WTC11 (cell line): ENCODE results near the gene TPGS2. TPM values are rescaled to one million over a fixed set of nuclear protein-coding genes. Genes with fewer than 3 reads are reported as not detected.

Experiments used
- ATAC-seq: fragments of 200-7000 bp; cut with Tn5 transposase; 2 replicates; pipeline ENCODE4 v1.10.0; 2021; ENCODE audit warnings: mild to moderate bottlenecking, moderate library complexity
- CTCF ChIA-PET: fragments of 300-600 bp; sonication (Branson Sonifier 250); formaldehyde crosslinking; loops from one replicate; lab custom pipeline; 2021; ENCODE audit warnings: antibody characterized with exemption; lab: Charles Lee
- POLR2A ChIA-PET: fragments of 350-600 bp; sonication (Branson Sonifier 250); formaldehyde crosslinking; loops from one replicate; lab custom pipeline; 2021; ENCODE audit warnings: antibody characterized with exemption; lab: Charles Lee
- DNase-seq: peaks from one replicate; pipeline ENCODE4 v3.0.0; 2021; ENCODE audit warnings: low spot score
- H3K27ac Mint-ChIP-seq: 2 replicates; pipeline ENCODE4 v1.8.0; 2021; ENCODE audit warnings: mixed read lengths
- H3K27me3 Mint-ChIP-seq: 2 replicates; pipeline ENCODE4 v1.8.0; 2021; ENCODE audit warnings: low read depth, mild to moderate bottlenecking, moderate library complexity, mixed read lengths
- H3K36me3 Mint-ChIP-seq: 2 replicates; pipeline ENCODE4 v1.8.0; 2021; ENCODE audit warnings: mixed read lengths
- H3K4me1 Mint-ChIP-seq: 2 replicates; pipeline ENCODE4 v1.8.0; 2022; ENCODE audit warnings: mixed read lengths
- H3K4me3 Mint-ChIP-seq: 2 replicates; pipeline ENCODE4 v1.8.0; 2021; ENCODE audit warnings: mild to moderate bottlenecking, moderate library complexity, mixed read lengths
- H3K9me3 Mint-ChIP-seq: 2 replicates; pipeline ENCODE4 v1.8.0; 2021; ENCODE audit warnings: mixed read lengths
- ATF1 ChIP-seq: sonication (generic); formaldehyde crosslinking; IDR thresholded peaks from 2 replicates; pipeline ENCODE4 v1.8.1; 2023; ENCODE audit warnings: mild to moderate bottlenecking, moderate library complexity, missing genetic modification reagents
- CREM ChIP-seq: sonication (generic); formaldehyde crosslinking; IDR thresholded peaks from 2 replicates; pipeline ENCODE4 v1.8.1; 2022; ENCODE audit warnings: mild to moderate bottlenecking, missing genetic modification reagents, moderate library complexity
- FOXJ3 ChIP-seq: sonication (generic); formaldehyde crosslinking; IDR thresholded peaks from 2 replicates; pipeline ENCODE4 v1.9.0; 2021; ENCODE audit warnings: missing genetic modification reagents, mild to moderate bottlenecking, borderline replicate concordance
- GABPB1 ChIP-seq: sonication (generic); formaldehyde crosslinking; IDR thresholded peaks from 2 replicates; pipeline ENCODE4 v1.8.1; 2023; ENCODE audit warnings: mild to moderate bottlenecking, missing genetic modification reagents
- JAZF1 ChIP-seq: fragments of 250-450 bp; sonication (Bioruptor Pico); IDR thresholded peaks from 2 replicates; pipeline ENCODE4 v1.9.0; 2021; ENCODE audit warnings: moderate library complexity, mild to moderate bottlenecking, inconsistent platforms
- JUN ChIP-seq: sonication (generic); formaldehyde crosslinking; IDR thresholded peaks from 2 replicates; pipeline ENCODE4 v1.8.0; 2023; ENCODE audit warnings: mild to moderate bottlenecking, missing genetic modification reagents
- MXD4 ChIP-seq: fragments of 250-450 bp; sonication (Bioruptor Pico); IDR thresholded peaks from 2 replicates; pipeline ENCODE4 v1.8.0; 2021; ENCODE audit warnings: mild to moderate bottlenecking, moderate library complexity, borderline replicate concordance
- NR1H2 ChIP-seq: sonication (generic); formaldehyde crosslinking; IDR thresholded peaks from 2 replicates; pipeline ENCODE4 v1.9.0; 2021; ENCODE audit warnings: mild to moderate bottlenecking, moderate library complexity, missing genetic modification reagents
- RELA ChIP-seq: sonication (generic); formaldehyde crosslinking; IDR thresholded peaks from 2 replicates; pipeline ENCODE4 v1.8.1; 2022; ENCODE audit warnings: missing genetic modification reagents, mild to moderate bottlenecking, borderline replicate concordance
- RORB ChIP-seq: fragments of 250-450 bp; sonication (Bioruptor Pico); IDR thresholded peaks from 2 replicates; pipeline ENCODE4 v1.9.0; 2021; ENCODE audit warnings: mild to moderate bottlenecking
- SMAD3 ChIP-seq: sonication (generic); formaldehyde crosslinking; IDR thresholded peaks from 2 replicates; pipeline ENCODE4 v1.8.0; 2022; ENCODE audit warnings: missing genetic modification reagents, mild to moderate bottlenecking, borderline replicate concordance
- SP1 ChIP-seq: sonication (generic); formaldehyde crosslinking; conservative IDR thresholded peaks from 2 replicates; pipeline ENCODE4 v1.8.1; 2022; ENCODE audit warnings: missing genetic modification reagents
- ZBTB21 ChIP-seq: sonication (generic); formaldehyde crosslinking; IDR thresholded peaks from 2 replicates; pipeline ENCODE4 v1.8.1; 2023; ENCODE audit warnings: mild to moderate bottlenecking, missing genetic modification reagents, borderline replicate concordance
- ZNF121 ChIP-seq: sonication (generic); formaldehyde crosslinking; IDR thresholded peaks from 2 replicates; pipeline ENCODE4 v1.8.0; 2023; ENCODE audit warnings: missing genetic modification reagents
- ZNF219 ChIP-seq: sonication (generic); formaldehyde crosslinking; IDR thresholded peaks from 2 replicates; pipeline ENCODE4 v1.8.0; 2023; ENCODE audit warnings: missing genetic modification reagents, mild to moderate bottlenecking, borderline replicate concordance
- ZNF232 ChIP-seq: sonication (generic); formaldehyde crosslinking; IDR thresholded peaks from 2 replicates; pipeline ENCODE4 v1.8.0; 2022; ENCODE audit warnings: mild to moderate bottlenecking, missing genetic modification reagents
- ZNF671 ChIP-seq: fragments of 250-450 bp; sonication (Bioruptor Pico); IDR thresholded peaks from 2 replicates; pipeline ENCODE4 v1.8.0; 2021; ENCODE audit warnings: mild to moderate bottlenecking
- total RNA-seq: library from RNA; stranded (reverse); gene quantifications from 3 replicates; pipeline ENCODE4 v1.2.3, GENCODE V29; 2021
- TF ChIP-seq, protein P1 (sequence below): sonication (generic); formaldehyde crosslinking; IDR thresholded peaks from 2 replicates; pipeline ENCODE4 v1.8.1; 2023; ENCODE audit warnings: mild to moderate bottlenecking, moderate library complexity, missing genetic modification reagents
- TF ChIP-seq, protein P2 (sequence below): sonication (generic); formaldehyde crosslinking; IDR thresholded peaks from 2 replicates; pipeline ENCODE4 v1.8.1; 2022; ENCODE audit warnings: mild to moderate bottlenecking, missing genetic modification reagents, moderate library complexity, borderline replicate concordance
- TF ChIP-seq, protein P3 (sequence below): fragments of 250-450 bp; sonication (Bioruptor Pico); IDR thresholded peaks from 2 replicates; pipeline ENCODE4 v1.9.0; 2021; ENCODE audit warnings: moderate library complexity, mild to moderate bottlenecking, inconsistent platforms, borderline replicate concordance
- TF ChIP-seq, protein P4 (sequence below): sonication (generic); formaldehyde crosslinking; IDR thresholded peaks from 2 replicates; pipeline ENCODE4 v1.8.1; 2022; ENCODE audit warnings: low read depth, mild to moderate bottlenecking, moderate library complexity, missing genetic modification reagents, borderline replicate concordance
- TF ChIP-seq, protein P5 (sequence below): fragments of 250-450 bp; sonication (Bioruptor Pico); IDR thresholded peaks from 2 replicates; pipeline ENCODE4 v1.9.0; 2021; ENCODE audit warnings: mild to moderate bottlenecking

The TPGS2 gene
- total RNA-seq, 1 experiment from 2014 or later: 96.9 TPM

DNA sequence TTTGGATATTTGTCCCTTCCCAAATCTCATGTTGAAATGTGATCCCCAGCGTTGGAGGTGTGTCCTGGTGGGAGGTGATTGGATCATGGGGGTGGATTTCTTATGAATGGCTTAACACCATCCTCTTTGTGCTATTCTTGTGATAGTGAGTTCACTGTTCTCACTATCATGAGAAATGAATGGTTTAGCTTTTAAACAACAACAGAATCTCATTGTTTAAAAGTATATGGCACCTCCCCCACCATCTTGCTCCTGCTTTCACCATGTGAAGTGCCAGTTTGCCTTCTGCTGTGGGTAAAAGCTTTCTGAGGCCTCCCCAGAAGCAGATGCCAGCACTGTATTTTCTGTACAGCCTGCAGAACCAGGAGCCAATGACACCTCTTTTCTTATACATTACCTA is 38.3 kb upstream of the TPGS2 start:
- DNase-seq (no peak), ATAC-seq (no peak)
- peaks cover 7% of the 10 kb centered on the region for H3K4me1 Mint-ChIP-seq
- TF ChIP-seq ATF1 (CRISPR knock-in tag) (no peak), JAZF1 (CRISPR knock-in tag) (no peak), ZNF671 (CRISPR knock-in tag) (no peak), JUN (CRISPR knock-in tag) (no peak), NR1H2 (CRISPR knock-in tag) (no peak), ZBTB21 (CRISPR knock-in tag) (no peak), ZNF121 (CRISPR knock-in tag) (no peak), CREM (CRISPR knock-in tag) (no peak), ZNF232 (CRISPR knock-in tag) (no peak), SMAD3 (no peak), ZNF219 (no peak), RORB (CRISPR knock-in tag) (no peak), RELA (CRISPR knock-in tag) (no peak)
- TF ChIP-seq, protein P1, sequence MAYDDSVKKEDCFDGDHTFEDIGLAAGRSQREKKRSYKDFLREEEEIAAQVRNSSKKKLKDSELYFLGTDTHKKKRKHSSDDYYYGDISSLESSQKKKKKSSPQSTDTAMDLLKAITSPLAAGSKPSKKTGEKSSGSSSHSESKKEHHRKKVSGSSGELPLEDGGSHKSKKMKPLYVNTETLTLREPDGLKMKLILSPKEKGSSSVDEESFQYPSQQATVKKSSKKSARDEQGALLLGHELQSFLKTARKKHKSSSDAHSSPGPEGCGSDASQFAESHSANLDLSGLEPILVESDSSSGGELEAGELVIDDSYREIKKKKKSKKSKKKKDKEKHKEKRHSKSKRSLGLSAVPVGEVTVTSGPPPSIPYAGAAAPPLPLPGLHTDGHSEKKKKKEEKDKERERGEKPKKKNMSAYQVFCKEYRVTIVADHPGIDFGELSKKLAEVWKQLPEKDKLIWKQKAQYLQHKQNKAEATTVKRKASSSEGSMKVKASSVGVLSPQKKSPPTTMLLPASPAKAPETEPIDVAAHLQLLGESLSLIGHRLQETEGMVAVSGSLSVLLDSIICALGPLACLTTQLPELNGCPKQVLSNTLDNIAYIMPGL: no peak
- TF ChIP-seq, protein P2, sequence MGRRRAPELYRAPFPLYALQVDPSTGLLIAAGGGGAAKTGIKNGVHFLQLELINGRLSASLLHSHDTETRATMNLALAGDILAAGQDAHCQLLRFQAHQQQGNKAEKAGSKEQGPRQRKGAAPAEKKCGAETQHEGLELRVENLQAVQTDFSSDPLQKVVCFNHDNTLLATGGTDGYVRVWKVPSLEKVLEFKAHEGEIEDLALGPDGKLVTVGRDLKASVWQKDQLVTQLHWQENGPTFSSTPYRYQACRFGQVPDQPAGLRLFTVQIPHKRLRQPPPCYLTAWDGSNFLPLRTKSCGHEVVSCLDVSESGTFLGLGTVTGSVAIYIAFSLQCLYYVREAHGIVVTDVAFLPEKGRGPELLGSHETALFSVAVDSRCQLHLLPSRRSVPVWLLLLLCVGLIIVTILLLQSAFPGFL: no peak
- TF ChIP-seq, protein P3, sequence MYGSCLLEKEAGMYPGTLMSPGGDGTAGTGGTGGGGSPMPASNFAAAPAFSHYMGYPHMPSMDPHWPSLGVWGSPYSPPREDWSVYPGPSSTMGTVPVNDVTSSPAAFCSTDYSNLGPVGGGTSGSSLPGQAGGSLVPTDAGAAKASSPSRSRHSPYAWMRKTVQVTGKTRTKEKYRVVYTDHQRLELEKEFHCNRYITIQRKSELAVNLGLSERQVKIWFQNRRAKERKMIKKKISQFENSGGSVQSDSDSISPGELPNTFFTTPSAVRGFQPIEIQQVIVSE (CRISPR knock-in tag): no peak
- H3K36me3 Mint-ChIP-seq: no peaks in the 10 kb centered on the region
- H3K9me3 Mint-ChIP-seq: no peaks in the 10 kb centered on the region; the same call in 1 of the 2 replicates
- no peak overlapping the region for H3K27ac Mint-ChIP-seq
- POLR2A ChIA-PET: no interaction called here
- H3K4me3 Mint-ChIP-seq: no peak overlapping the region
- CTCF ChIA-PET: no interaction called here
- H3K27me3 Mint-ChIP-seq: no peaks in the 10 kb centered on the region

DNA sequence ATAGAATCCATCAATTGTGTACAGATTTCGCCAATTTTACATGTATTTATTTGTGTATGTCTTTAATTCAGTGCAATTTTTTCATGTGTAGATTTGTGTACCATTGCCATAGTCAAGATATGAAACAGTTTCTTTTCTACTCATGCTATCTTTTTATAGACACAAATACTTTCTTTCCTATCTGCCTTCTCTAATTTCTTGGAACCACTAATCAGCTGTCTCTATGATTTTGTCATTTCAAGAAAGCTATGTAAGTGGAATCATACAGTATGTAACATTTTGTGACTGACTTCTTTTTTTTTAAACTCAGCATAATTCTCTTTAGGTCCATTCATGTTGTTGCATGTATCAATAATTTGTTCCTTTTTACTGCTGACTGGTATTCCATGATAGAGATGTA is 33.4 kb upstream of the TPGS2 start:
- Mint-ChIP-seq H3K27ac (no peak overlapping the region), H3K9me3 (no peaks in the 10 kb centered on the region), H3K27me3 (no peaks in the 10 kb centered on the region), H3K4me3 (no peak overlapping the region), H3K4me1 (0 out of 2 replicates have a peak, but pooled peaks cover 1% of the 10 kb centered on the region), H3K36me3 (no peaks in the 10 kb centered on the region)
- POLR2A ChIA-PET: no interaction called here
- CTCF ChIA-PET: interaction anchor here (1.2 kb wide), 1 partner anchor 33 kb away, joined by 3 read pairs; no protein-coding TSS in a partner anchor
- no peak for DNase-seq
- ATAC-seq: no peak
- TF ChIP-seq FOXJ3 (CRISPR knock-in tag) (no peak), ZNF232 (CRISPR knock-in tag) (no peak), JAZF1 (CRISPR knock-in tag) (no peak), SP1 (no peak), GABPB1 (CRISPR knock-in tag) (no peak), MXD4 (CRISPR knock-in tag) (no peak)
- TF ChIP-seq, protein P4, sequence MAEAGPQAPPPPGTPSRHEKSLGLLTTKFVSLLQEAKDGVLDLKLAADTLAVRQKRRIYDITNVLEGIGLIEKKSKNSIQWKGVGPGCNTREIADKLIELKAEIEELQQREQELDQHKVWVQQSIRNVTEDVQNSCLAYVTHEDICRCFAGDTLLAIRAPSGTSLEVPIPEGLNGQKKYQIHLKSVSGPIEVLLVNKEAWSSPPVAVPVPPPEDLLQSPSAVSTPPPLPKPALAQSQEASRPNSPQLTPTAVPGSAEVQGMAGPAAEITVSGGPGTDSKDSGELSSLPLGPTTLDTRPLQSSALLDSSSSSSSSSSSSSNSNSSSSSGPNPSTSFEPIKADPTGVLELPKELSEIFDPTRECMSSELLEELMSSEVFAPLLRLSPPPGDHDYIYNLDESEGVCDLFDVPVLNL (CRISPR knock-in tag): no peak
- TF ChIP-seq, protein P5, sequence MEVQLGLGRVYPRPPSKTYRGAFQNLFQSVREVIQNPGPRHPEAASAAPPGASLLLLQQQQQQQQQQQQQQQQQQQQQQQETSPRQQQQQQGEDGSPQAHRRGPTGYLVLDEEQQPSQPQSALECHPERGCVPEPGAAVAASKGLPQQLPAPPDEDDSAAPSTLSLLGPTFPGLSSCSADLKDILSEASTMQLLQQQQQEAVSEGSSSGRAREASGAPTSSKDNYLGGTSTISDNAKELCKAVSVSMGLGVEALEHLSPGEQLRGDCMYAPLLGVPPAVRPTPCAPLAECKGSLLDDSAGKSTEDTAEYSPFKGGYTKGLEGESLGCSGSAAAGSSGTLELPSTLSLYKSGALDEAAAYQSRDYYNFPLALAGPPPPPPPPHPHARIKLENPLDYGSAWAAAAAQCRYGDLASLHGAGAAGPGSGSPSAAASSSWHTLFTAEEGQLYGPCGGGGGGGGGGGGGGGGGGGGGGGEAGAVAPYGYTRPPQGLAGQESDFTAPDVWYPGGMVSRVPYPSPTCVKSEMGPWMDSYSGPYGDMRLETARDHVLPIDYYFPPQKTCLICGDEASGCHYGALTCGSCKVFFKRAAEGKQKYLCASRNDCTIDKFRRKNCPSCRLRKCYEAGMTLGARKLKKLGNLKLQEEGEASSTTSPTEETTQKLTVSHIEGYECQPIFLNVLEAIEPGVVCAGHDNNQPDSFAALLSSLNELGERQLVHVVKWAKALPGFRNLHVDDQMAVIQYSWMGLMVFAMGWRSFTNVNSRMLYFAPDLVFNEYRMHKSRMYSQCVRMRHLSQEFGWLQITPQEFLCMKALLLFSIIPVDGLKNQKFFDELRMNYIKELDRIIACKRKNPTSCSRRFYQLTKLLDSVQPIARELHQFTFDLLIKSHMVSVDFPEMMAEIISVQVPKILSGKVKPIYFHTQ (CRISPR knock-in tag): no peak
